ENCODE measurements around the gene TTLL9. TPM values are rescaled to one million over a fixed set of nuclear protein-coding genes. Genes with fewer than 3 reads are reported as not detected.

TTLL9 gene
- polyA plus RNA-seq, 1 donor from 2014 or later, result 8.0 TPM

GRCh38 chr20:31862506-31862905 lies 7.9 kb upstream of the TTLL9 start:
- Histone ChIP-seq H3K27me3 (ENCODE audit: insufficient read depth, low read depth, low read length) (no peaks in the 10 kb centered on the region), H3K4me2 (ENCODE audit: low read length) (peak overlapping the region; percentile 77), H3K27ac (ENCODE audit: low read length) (peak overlapping the region; percentile 92), H2AFZ (ENCODE audit: low read depth, low read length) (no peak overlapping the region), H3K4me3 (ENCODE audit: low read length) (peak overlapping the region; percentile 75), H3K9me2 (ENCODE audit: insufficient read depth, low read length) (no peaks in the 10 kb centered on the region), H3K79me2 (replicated peaks; ENCODE audit: insufficient read depth, low read length) (no peaks in the 10 kb centered on the region), H3F3A (ENCODE audit: insufficient read depth, low read length, poor library complexity, severe bottlenecking) (peaks cover 8% of the 10 kb centered on the region), H3K36me3 (ENCODE audit: insufficient read depth, low read length) (no peaks in the 10 kb centered on the region), H4K20me1 (ENCODE audit: insufficient read depth) (no peaks in the 10 kb centered on the region), H3K9ac (ENCODE audit: low read length) (peak overlapping the region; percentile 84), H3K9me3 (ENCODE audit: low read length) (no peaks in the 10 kb centered on the region)
- TF ChIP-seq CTCF (IDR thresholded peaks at IDR 0.05; ENCODE audit: poor library complexity, severe bottlenecking) (no peak), POLR2AphosphoS5 (IDR thresholded peaks at IDR 0.05) (no peak), EP300 (conservative IDR thresholded peaks at IDR 0.05; ENCODE audit: poor library complexity, severe bottlenecking) (no peak), MXI1 (conservative IDR thresholded peaks at IDR 0.05; ENCODE audit: poor library complexity, severe bottlenecking) (no peak)

DNA sequence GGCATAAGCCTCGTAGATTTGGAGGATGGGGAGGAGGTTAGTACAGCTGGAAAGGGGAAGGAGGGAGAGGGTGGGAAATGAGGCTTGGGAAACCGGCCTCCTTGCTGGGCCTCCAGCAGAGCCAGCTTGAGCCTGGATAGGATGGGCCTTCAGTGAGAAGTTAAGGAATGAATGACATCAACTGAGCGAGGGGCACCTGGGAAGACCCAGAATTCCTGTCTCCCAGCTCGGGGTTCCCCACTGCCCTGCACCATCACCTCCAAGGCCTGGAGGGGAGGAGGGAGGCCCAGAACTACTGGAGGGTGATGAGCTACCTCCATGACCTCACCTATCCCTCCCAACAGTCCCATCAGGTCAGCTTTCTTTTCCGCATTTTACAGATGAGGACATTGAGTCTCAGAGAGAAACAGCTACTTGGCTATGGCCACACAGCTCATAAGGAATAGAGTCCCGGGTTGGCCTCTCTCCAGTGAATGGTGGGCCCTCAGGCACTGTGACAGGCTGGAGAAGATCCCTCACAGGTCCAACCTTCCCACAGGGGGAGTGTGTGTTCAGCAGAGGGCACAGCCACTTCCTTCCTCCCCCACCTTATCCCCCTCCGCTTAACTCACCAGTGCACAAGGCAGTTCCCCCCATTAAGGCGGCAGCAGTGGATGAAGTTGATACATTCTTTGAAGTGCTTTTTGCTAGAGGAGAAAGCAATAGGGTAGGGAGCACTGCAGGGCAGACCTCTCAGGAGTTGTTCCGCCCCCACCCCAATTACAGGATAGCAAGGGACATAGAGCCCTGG lies 6.9 kb upstream of the TTLL9 start:
- H4K20me1 ChIP-seq (ENCODE audit: insufficient read depth), result no peaks in the 10 kb centered on the region
- no peak overlapping the region for H3K4me3 ChIP-seq (ENCODE audit: low read length)
- no peak overlapping the region for H3K4me2 ChIP-seq (ENCODE audit: low read length)
- no peaks in the 10 kb centered on the region for H3K9me3 ChIP-seq (ENCODE audit: low read length)
- no peak overlapping the region for H2AFZ ChIP-seq (ENCODE audit: low read depth, low read length)
- no peaks in the 10 kb centered on the region for H3K27me3 ChIP-seq (ENCODE audit: insufficient read depth, low read depth, low read length)
- no peaks in the 10 kb centered on the region for H3K79me2 ChIP-seq (replicated peaks; ENCODE audit: insufficient read depth, low read length)
- no peaks in the 10 kb centered on the region for H3K9me2 ChIP-seq (ENCODE audit: insufficient read depth, low read length)
- no peak overlapping the region for H3K27ac ChIP-seq (ENCODE audit: low read length)
- H3K9ac ChIP-seq (ENCODE audit: low read length), result no peak overlapping the region
- H3F3A ChIP-seq (ENCODE audit: insufficient read depth, low read length, poor library complexity, severe bottlenecking), result peaks cover 8% of the 10 kb centered on the region
- H3K36me3 ChIP-seq (ENCODE audit: insufficient read depth, low read length), result no peaks in the 10 kb centered on the region
- TF ChIP-seq RAD21 (conservative IDR thresholded peaks at IDR 0.05) (no peak), EZH2 (IDR thresholded peaks at IDR 0.05; ENCODE audit: borderline replicate concordance, insufficient read depth, low read length, poor library complexity, severe bottlenecking) (no peak)

DNA sequence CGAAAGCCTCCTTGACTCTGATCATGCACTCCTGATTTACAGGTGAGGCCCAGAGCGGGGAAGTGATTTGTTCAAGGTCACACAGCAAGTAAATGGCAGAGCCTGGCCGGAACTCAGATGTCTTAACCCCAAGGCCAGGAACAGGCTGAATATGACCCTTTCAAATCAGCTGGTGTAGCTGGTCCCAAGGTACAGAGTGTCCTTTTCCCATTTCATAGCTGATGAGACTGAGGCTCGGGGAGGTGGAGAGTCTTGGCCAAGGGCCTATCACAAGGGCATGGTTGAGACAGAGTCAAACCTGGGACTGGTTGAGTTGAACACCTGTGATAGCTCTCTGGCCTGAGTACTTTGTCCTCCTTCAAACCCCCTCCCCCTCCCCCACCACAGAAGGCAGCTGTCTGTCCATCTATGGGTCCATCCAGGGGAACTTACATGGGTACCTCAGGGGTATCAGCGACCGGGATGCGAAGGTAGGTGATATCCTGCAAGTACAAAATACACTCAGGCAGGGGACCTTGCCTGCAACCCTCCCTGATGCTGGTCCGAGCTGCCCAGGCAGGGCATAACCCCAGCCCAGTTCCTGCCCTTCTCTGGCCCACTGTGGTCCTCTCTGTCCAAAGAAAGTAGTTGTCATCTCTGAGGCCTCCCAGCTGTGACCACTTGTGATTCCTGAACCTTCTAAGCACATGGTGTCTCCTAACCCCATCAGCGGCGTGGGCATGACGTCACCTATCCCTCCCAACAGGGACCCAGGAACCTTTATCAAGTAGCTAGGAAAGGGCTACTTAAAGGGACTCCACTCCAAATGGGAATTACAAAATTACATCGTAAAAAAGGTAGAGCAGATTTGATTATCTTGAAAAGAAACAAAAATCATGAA lies 5.7 kb upstream of the TTLL9 start:
- TF ChIP-seq EP300 (conservative IDR thresholded peaks at IDR 0.05; ENCODE audit: poor library complexity, severe bottlenecking) (no peak), RAD21 (conservative IDR thresholded peaks at IDR 0.05) (no peak), SMC3 (conservative IDR thresholded peaks at IDR 0.05; ENCODE audit: poor library complexity) (no peak), MXI1 (conservative IDR thresholded peaks at IDR 0.05; ENCODE audit: poor library complexity, severe bottlenecking) (no peak), EZH2 (IDR thresholded peaks at IDR 0.05; ENCODE audit: borderline replicate concordance, insufficient read depth, low read length, poor library complexity, severe bottlenecking) (no peak), POLR2AphosphoS5 (IDR thresholded peaks at IDR 0.05) (no peak), CTCF (IDR thresholded peaks at IDR 0.05; ENCODE audit: poor library complexity, severe bottlenecking) (no peak), TAF1 (IDR thresholded peaks at IDR 0.05; ENCODE audit: low read depth) (no peak)
- TF ChIP-seq, protein P1, sequence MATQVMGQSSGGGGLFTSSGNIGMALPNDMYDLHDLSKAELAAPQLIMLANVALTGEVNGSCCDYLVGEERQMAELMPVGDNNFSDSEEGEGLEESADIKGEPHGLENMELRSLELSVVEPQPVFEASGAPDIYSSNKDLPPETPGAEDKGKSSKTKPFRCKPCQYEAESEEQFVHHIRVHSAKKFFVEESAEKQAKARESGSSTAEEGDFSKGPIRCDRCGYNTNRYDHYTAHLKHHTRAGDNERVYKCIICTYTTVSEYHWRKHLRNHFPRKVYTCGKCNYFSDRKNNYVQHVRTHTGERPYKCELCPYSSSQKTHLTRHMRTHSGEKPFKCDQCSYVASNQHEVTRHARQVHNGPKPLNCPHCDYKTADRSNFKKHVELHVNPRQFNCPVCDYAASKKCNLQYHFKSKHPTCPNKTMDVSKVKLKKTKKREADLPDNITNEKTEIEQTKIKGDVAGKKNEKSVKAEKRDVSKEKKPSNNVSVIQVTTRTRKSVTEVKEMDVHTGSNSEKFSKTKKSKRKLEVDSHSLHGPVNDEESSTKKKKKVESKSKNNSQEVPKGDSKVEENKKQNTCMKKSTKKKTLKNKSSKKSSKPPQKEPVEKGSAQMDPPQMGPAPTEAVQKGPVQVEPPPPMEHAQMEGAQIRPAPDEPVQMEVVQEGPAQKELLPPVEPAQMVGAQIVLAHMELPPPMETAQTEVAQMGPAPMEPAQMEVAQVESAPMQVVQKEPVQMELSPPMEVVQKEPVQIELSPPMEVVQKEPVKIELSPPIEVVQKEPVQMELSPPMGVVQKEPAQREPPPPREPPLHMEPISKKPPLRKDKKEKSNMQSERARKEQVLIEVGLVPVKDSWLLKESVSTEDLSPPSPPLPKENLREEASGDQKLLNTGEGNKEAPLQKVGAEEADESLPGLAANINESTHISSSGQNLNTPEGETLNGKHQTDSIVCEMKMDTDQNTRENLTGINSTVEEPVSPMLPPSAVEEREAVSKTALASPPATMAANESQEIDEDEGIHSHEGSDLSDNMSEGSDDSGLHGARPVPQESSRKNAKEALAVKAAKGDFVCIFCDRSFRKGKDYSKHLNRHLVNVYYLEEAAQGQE (IDR thresholded peaks at IDR 0.05; ENCODE audit: borderline replicate concordance), result no peak
- no peaks in the 10 kb centered on the region for H3K79me2 ChIP-seq (replicated peaks; ENCODE audit: insufficient read depth, low read length)
- H4K20me1 ChIP-seq (ENCODE audit: insufficient read depth), result no peaks in the 10 kb centered on the region
- peaks cover 8% of the 10 kb centered on the region for H3F3A ChIP-seq (ENCODE audit: insufficient read depth, low read length, poor library complexity, severe bottlenecking)
- no peak overlapping the region for H3K9ac ChIP-seq (ENCODE audit: low read length)
- H3K9me3 ChIP-seq (ENCODE audit: low read length), result no peaks in the 10 kb centered on the region
- H3K36me3 ChIP-seq (ENCODE audit: insufficient read depth, low read length), result no peaks in the 10 kb centered on the region
- H3K9me2 ChIP-seq (ENCODE audit: insufficient read depth, low read length), result no peaks in the 10 kb centered on the region
- H3K27me3 ChIP-seq (ENCODE audit: insufficient read depth, low read depth, low read length), result no peaks in the 10 kb centered on the region
- H3K27ac ChIP-seq (ENCODE audit: low read length), result no peak overlapping the region
- H2AFZ ChIP-seq (ENCODE audit: low read depth, low read length), result no peak overlapping the region
- H3K4me3 ChIP-seq (ENCODE audit: low read length), result no peak overlapping the region
- no peak overlapping the region for H3K4me2 ChIP-seq (ENCODE audit: low read length)

All from neural cell (in vitro differentiated cells).